HEK293 (cell line): ENCODE data around the gene NARF.
A peak's percentile ranks its signal among the peaks of the same experiment; 100 is the strongest.
"Not testable (repeated sequence)": the region's sequence is repeated elsewhere in the genome, so short reads cannot be mapped to it uniquely, and the experiment has no call there.

ENCODE experiments used
- CTCF ChIA-PET: fragments of 350-600 bp; formaldehyde crosslinking; extraction: SDS; loops from one replicate; lab custom pipeline; 2021; ENCODE audit warnings: antibody characterized with exemption; lab: Yijun Ruan, JAX
- POLR2A ChIA-PET: fragments of 300-600 bp; formaldehyde crosslinking; extraction: SDS; loops from one replicate; lab custom pipeline; 2020; ENCODE audit warnings: antibody characterized with exemption, inconsistent platforms; lab: Yijun Ruan, JAX
- H3K27ac ChIP-seq: fragments of 200-500 bp; sonication (Bioruptor generic); 2 replicates; pipeline ENCODE4 v1.5.1; 2014; ENCODE audit warnings: low read depth, low read length, control low read depth, inconsistent platforms; ENCODE audit errors: extremely low read depth
- H3K36me3 ChIP-seq, 2 experiments: fragments of 200-500 bp in 1 of 2; sonication (Bioruptor generic) in 1 of 2; 1 replicate in 1 of 2; 2 replicates in 1 of 2; pipeline ENCODE4 v1.5.1; 2014 to 2017; ENCODE audit warnings: inconsistent platforms in 2 of 2, low read length in 2 of 2; ENCODE audit not compliant: control insufficient read depth in 2 of 2, insufficient read depth in 1 of 2
- H3K4me1 ChIP-seq: fragments of 200-500 bp; sonication (Bioruptor generic); 2 replicates; pipeline ENCODE4 v1.5.1; 2014; ENCODE audit warnings: mild to moderate bottlenecking, low read length, inconsistent platforms; ENCODE audit not compliant: control insufficient read depth, insufficient read depth
- H3K4me3 ChIP-seq: 2 replicates; pipeline ENCODE4 v1.5.1; 2011; ENCODE audit warnings: low read depth, mild to moderate bottlenecking, control low read depth, low read length, moderate library complexity
- H3K9me3 ChIP-seq: fragments of 200-500 bp; sonication (Bioruptor generic); 2 replicates; pipeline ENCODE4 v1.5.1; 2014; ENCODE audit warnings: low read depth, low read length, inconsistent platforms; ENCODE audit not compliant: control insufficient read depth, insufficient read depth
- EGR2 ChIP-seq: fragments of 450-650 bp; formaldehyde crosslinking; IDR thresholded peaks from 2 replicates; pipeline ENCODE4 v1.5.1; 2016; ENCODE audit warnings: low read depth, missing biosample characterization, missing genetic modification characterization
- OSR2 ChIP-seq: fragments of 450-650 bp; formaldehyde crosslinking; IDR thresholded peaks from 2 replicates; pipeline ENCODE4 v1.5.1; 2016; ENCODE audit warnings: missing biosample characterization, missing genetic modification characterization
- PRDM1 ChIP-seq: fragments of 450-650 bp; formaldehyde crosslinking; IDR thresholded peaks from 2 replicates; pipeline ENCODE4; 2016; ENCODE audit warnings: missing biosample characterization, missing genetic modification characterization
- SALL2 ChIP-seq: fragments of 450-650 bp; formaldehyde crosslinking; IDR thresholded peaks from 2 replicates; pipeline ENCODE4 v1.5.0; 2017; ENCODE audit warnings: missing biosample characterization, mild to moderate bottlenecking, missing genetic modification characterization, borderline replicate concordance
- SP3 ChIP-seq: fragments of 450-650 bp; formaldehyde crosslinking; IDR thresholded peaks from 2 replicates; pipeline ENCODE4 v1.5.1; 2016; ENCODE audit warnings: missing biosample characterization, missing genetic modification characterization
- SP7 ChIP-seq: fragments of 450-650 bp; formaldehyde crosslinking; IDR thresholded peaks from 2 replicates; pipeline ENCODE4 v1.5.1; 2016; ENCODE audit warnings: missing biosample characterization, missing genetic modification characterization
- TRIM28 ChIP-seq: IDR thresholded peaks from 2 replicates; pipeline ENCODE4 v1.6.1; 2011; ENCODE audit warnings: low read length, control low read depth, borderline replicate concordance
- WT1 ChIP-seq: fragments of 450-650 bp; formaldehyde crosslinking; IDR thresholded peaks from 2 replicates; pipeline ENCODE4 v1.5.1; 2016; ENCODE audit warnings: missing biosample characterization, missing genetic modification characterization
- ZBTB17 ChIP-seq: fragments of 450-650 bp; formaldehyde crosslinking; IDR thresholded peaks from 2 replicates; pipeline ENCODE4 v1.5.1; 2016; ENCODE audit warnings: missing biosample characterization, missing genetic modification characterization
- ZBTB7A ChIP-seq: fragments of 450-650 bp; formaldehyde crosslinking; IDR thresholded peaks from 2 replicates; pipeline ENCODE4 v1.5.1; 2016; ENCODE audit warnings: low read depth, missing biosample characterization, missing genetic modification characterization
- ZFHX2 ChIP-seq: fragments of 450-650 bp; formaldehyde crosslinking; conservative IDR thresholded peaks from 2 replicates; pipeline ENCODE4 v1.5.1; 2016; ENCODE audit warnings: missing biosample characterization, missing genetic modification characterization
- ZNF114 ChIP-seq: fragments of 450-650 bp; formaldehyde crosslinking; IDR thresholded peaks from 2 replicates; pipeline ENCODE4 v1.5.0; 2017; ENCODE audit warnings: missing biosample characterization, missing genetic modification characterization
- ZNF157 ChIP-seq: fragments of 450-650 bp; formaldehyde crosslinking; IDR thresholded peaks from 2 replicates; pipeline ENCODE4 v1.5.1; 2016; ENCODE audit warnings: missing biosample characterization, missing genetic modification characterization
- ZNF274 ChIP-seq, 2 experiments: fragments of 200-500 bp in 1 of 2; fragments of 450-650 bp in 1 of 2; sonication (Bioruptor generic) in 1 of 2; formaldehyde crosslinking in 1 of 2; IDR thresholded peaks; 2 replicates each; pipeline versions ENCODE4 v1.5.1 to v1.6.1; 2014 to 2016; ENCODE audit warnings: borderline replicate concordance in 1 of 2, inconsistent platforms in 1 of 2, low read length in 1 of 2, missing biosample characterization in 1 of 2, missing genetic modification characterization in 1 of 2
- ZNF391 ChIP-seq: fragments of 450-650 bp; formaldehyde crosslinking; IDR thresholded peaks from 2 replicates; pipeline ENCODE4 v1.5.1; 2016; ENCODE audit warnings: low read depth, missing biosample characterization, missing genetic modification characterization, borderline replicate concordance
- ZNF449 ChIP-seq: fragments of 450-650 bp; formaldehyde crosslinking; IDR thresholded peaks from 2 replicates; pipeline ENCODE4 v1.5.1; 2017; ENCODE audit warnings: missing biosample characterization, mild to moderate bottlenecking, missing genetic modification characterization, moderate library complexity
- ZNF585B ChIP-seq: fragments of 450-650 bp; formaldehyde crosslinking; IDR thresholded peaks from 2 replicates; pipeline ENCODE4 v1.5.1; 2016; ENCODE audit warnings: missing biosample characterization, missing genetic modification characterization
- ZNF629 ChIP-seq: fragments of 450-650 bp; formaldehyde crosslinking; IDR thresholded peaks from 2 replicates; pipeline ENCODE4 v1.5.1; 2017; ENCODE audit warnings: missing biosample characterization, missing genetic modification characterization
- TF ChIP-seq, protein P1 (sequence below): fragments of 450-650 bp; formaldehyde crosslinking; IDR thresholded peaks from 2 replicates; pipeline ENCODE4 v1.5.1; 2016; ENCODE audit warnings: missing biosample characterization, missing genetic modification characterization
- TF ChIP-seq, protein P2 (sequence below): fragments of 450-650 bp; formaldehyde crosslinking; conservative IDR thresholded peaks from 2 replicates; pipeline ENCODE4 v1.5.1; 2016; ENCODE audit warnings: low read depth, missing biosample characterization, missing genetic modification characterization

Gene NARF

GRCh38 chr17:82505296-82505695 is 46.8 kb downstream of the NARF start:
- Histone ChIP-seq H3K4me1 (no peaks in the 10 kb centered on the region), H3K36me3 (no peaks in the 10 kb centered on the region), H3K9me3 (no peaks in the 10 kb centered on the region), H3K27ac (no peak overlapping the region), H3K4me3 (no peak overlapping the region)
- no peak for TF ChIP-seq SALL2
- TF ChIP-seq ZNF391 (tag by site-specific recombination): no peak
- no peak for TF ChIP-seq PRDM1
- TF ChIP-seq, protein P1, sequence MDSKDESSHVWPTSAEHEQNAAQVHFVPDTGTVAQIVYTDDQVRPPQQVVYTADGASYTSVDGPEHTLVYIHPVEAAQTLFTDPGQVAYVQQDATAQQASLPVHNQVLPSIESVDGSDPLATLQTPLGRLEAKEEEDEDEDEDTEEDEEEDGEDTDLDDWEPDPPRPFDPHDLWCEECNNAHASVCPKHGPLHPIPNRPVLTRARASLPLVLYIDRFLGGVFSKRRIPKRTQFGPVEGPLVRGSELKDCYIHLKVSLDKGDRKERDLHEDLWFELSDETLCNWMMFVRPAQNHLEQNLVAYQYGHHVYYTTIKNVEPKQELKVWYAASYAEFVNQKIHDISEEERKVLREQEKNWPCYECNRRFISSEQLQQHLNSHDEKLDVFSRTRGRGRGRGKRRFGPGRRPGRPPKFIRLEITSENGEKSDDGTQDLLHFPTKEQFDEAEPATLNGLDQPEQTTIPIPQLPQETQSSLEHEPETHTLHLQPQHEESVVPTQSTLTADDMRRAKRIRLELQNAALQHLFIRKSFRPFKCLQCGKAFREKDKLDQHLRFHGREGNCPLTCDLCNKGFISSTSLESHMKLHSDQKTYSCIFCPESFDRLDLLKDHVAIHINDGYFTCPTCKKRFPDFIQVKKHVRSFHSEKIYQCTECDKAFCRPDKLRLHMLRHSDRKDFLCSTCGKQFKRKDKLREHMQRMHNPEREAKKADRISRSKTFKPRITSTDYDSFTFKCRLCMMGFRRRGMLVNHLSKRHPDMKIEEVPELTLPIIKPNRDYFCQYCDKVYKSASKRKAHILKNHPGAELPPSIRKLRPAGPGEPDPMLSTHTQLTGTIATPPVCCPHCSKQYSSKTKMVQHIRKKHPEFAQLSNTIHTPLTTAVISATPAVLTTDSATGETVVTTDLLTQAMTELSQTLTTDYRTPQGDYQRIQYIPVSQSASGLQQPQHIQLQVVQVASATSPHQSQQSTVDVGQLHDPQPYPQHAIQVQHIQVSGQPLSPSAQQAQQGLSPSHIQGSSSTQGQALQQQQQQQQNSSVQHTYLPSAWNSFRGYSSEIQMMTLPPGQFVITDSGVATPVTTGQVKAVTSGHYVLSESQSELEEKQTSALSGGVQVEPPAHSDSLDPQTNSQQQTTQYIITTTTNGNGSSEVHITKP (tag by site-specific recombination): no peak
- no peak for TF ChIP-seq ZNF585B
- TF ChIP-seq ZNF629: no peak
- TF ChIP-seq ZNF449 (tag by site-specific recombination): no peak
- TF ChIP-seq ZNF274 (IDR thresholded peaks at IDR 0.05; ENCODE audit: low read length): no peak
- no peak for TF ChIP-seq ZNF274 (tag by site-specific recombination; IDR thresholded peaks at IDR 0.05; ENCODE audit: borderline replicate concordance)
- TF ChIP-seq ZNF114 (tag by site-specific recombination): no peak
- TF ChIP-seq, protein P2, sequence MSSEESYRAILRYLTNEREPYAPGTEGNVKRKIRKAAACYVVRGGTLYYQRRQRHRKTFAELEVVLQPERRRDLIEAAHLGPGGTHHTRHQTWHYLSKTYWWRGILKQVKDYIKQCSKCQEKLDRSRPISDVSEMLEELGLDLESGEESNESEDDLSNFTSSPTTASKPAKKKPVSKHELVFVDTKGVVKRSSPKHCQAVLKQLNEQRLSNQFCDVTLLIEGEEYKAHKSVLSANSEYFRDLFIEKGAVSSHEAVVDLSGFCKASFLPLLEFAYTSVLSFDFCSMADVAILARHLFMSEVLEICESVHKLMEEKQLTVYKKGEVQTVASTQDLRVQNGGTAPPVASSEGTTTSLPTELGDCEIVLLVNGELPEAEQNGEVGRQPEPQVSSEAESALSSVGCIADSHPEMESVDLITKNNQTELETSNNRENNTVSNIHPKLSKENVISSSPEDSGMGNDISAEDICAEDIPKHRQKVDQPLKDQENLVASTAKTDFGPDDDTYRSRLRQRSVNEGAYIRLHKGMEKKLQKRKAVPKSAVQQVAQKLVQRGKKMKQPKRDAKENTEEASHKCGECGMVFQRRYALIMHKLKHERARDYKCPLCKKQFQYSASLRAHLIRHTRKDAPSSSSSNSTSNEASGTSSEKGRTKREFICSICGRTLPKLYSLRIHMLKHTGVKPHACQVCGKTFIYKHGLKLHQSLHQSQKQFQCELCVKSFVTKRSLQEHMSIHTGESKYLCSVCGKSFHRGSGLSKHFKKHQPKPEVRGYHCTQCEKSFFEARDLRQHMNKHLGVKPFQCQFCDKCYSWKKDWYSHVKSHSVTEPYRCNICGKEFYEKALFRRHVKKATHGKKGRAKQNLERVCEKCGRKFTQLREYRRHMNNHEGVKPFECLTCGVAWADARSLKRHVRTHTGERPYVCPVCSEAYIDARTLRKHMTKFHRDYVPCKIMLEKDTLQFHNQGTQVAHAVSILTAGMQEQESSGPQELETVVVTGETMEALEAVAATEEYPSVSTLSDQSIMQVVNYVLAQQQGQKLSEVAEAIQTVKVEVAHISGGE (tag by site-specific recombination): no peak
- no peak for TF ChIP-seq SP3 (tag by site-specific recombination)
- no peak for TF ChIP-seq ZBTB7A (tag by site-specific recombination)
- TF ChIP-seq ZNF157 (tag by site-specific recombination): no peak
- ChIA-PET CTCF (no interaction called here), POLR2A (interaction anchor here (1.6 kb wide), 1 partner anchor 15 kb away, joined by 4 read pairs; the partner anchor contains the start of gene FOXK2)

DNA sequence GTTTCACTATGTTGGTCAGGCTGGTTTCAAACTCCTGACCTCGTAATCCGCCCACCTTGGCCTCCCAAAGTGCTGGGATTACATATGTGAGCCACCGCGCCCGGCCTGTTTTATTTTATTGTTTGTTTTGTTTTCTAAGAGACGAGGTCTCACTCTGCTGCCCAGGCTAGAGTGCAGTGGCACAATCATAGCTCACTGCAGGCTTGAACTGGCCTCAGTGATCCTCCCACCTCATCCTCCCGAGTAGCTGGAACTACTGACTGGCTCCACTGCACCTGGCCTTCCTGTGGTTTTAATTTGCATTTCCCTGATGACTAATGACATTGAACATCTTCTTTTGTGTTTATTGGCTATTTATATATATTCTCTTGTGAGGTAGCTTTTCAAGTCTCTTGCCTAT is 47.9 kb downstream of the NARF start:
- H3K36me3 ChIP-seq, H3K27ac ChIP-seq, H3K4me1 ChIP-seq, H3K9me3 ChIP-seq, H3K4me3 ChIP-seq: not testable (repeated sequence)
- TF ChIP-seq ZBTB17: 0 out of 2 replicates have a peak, but pooled peaks have one; percentile 27
- TF ChIP-seq SP7 (tag by site-specific recombination): peak; percentile 40; the same call in 1 of the 2 replicates
- peak; percentile 57; the same call in 1 of the 2 replicates for TF ChIP-seq OSR2
- peak; percentile 38; the same call in 1 of the 2 replicates for TF ChIP-seq WT1 (tag by site-specific recombination)
- peak; percentile 57 for TF ChIP-seq ZFHX2 (tag by site-specific recombination)
- TF ChIP-seq TRIM28: 0 out of 2 replicates have a peak, but pooled peaks have one; percentile 22
- TF ChIP-seq EGR2: peak; percentile 64; the same call in 1 of the 2 replicates
- ChIA-PET CTCF (interaction anchor here (0.7 to 1.5 kb wide), 4 partner anchors 13 to 53 kb away, joined by 3 to 4 read pairs (median 4); no protein-coding TSS in a partner anchor), POLR2A (interaction anchor here (1.6 kb wide), 1 partner anchor 13 kb away, joined by 4 read pairs; the partner anchor contains the start of gene FOXK2)
